Panc1 (cell line): ENCODE data around the gene PARP16. TPM values are rescaled to one million over a fixed set of nuclear protein-coding genes. Genes with fewer than 3 reads are reported as not detected.

ENCODE experiments used
- ATAC-seq: fragments of 200-7000 bp; cut with Tn5 transposase; 2 replicates; pipeline ENCODE4 v1.9.1; 2020; ENCODE audit warnings: mild to moderate bottlenecking, moderate library complexity
- BruUV-seq: library from RNA; stranded (reverse); fragments of 400-500 nt; replicated peaks from 2 replicates; lab custom pipeline; 2021; lab: Mats Ljungman, UMichigan
- CTCF ChIA-PET: fragments of 300-600 bp; sonication (Branson Sonifier 250); formaldehyde crosslinking; loops from one replicate; lab custom pipeline; 2022; ENCODE audit warnings: antibody characterized with exemption; lab: Charles Lee
- POLR2A ChIA-PET: fragments of 300-600 bp; sonication (Branson Sonifier 250); formaldehyde crosslinking; loops from one replicate; lab custom pipeline; 2022; ENCODE audit warnings: antibody characterized with exemption; lab: Charles Lee
- DNase-seq: peaks from one replicate; pipeline ENCODE4 v3.0.0-alpha.2; 2010; ENCODE audit warnings: low read depth, low spot score
- H3K27ac ChIP-seq: 2 replicates; pipeline ENCODE4 v1.5.1; 2011; ENCODE audit warnings: mild to moderate bottlenecking, low read length, inconsistent platforms
- H3K27me3 ChIP-seq: fragments of 200-500 bp; sonication (Bioruptor generic); 2 replicates; pipeline ENCODE4 v1.6.0; 2014; ENCODE audit warnings: low read length, inconsistent platforms; ENCODE audit not compliant: control insufficient read depth, insufficient read depth
- H3K36me3 ChIP-seq: fragments of 200-500 bp; sonication (Bioruptor generic); 2 replicates; pipeline ENCODE4 v1.5.1; 2014; ENCODE audit warnings: inconsistent platforms, mild to moderate bottlenecking, low read length, moderate library complexity; ENCODE audit not compliant: control insufficient read depth, insufficient read depth
- H3K4me1 ChIP-seq: 2 replicates; pipeline ENCODE4 v1.5.1; 2011; ENCODE audit warnings: inconsistent platforms, mild to moderate bottlenecking, low read length, moderate library complexity; ENCODE audit not compliant: control insufficient read depth, insufficient read depth
- H3K4me3 ChIP-seq, 2 experiments: 2 replicates each; pipeline ENCODE4 v1.5.1; 2011 to 2012; ENCODE audit warnings: low read depth in 2 of 2, low read length in 2 of 2, mild to moderate bottlenecking in 2 of 2, inconsistent platforms in 1 of 2, moderate library complexity in 1 of 2
- H3K9me3 ChIP-seq: fragments of 200-500 bp; sonication (Bioruptor generic); 2 replicates; pipeline ENCODE4 v1.5.1; 2014; ENCODE audit warnings: low read depth, mild to moderate bottlenecking, inconsistent platforms, low read length, moderate library complexity; ENCODE audit not compliant: control insufficient read depth, insufficient read depth
- POLR2AphosphoS5 ChIP-seq: IDR thresholded peaks from 2 replicates; pipeline ENCODE4 v1.6.1; 2012; ENCODE audit warnings: mild to moderate bottlenecking, low read depth, low read length, moderate library complexity
- SIN3A ChIP-seq: IDR thresholded peaks from 2 replicates; pipeline ENCODE4 v1.6.1; 2012; ENCODE audit warnings: low read depth, mild to moderate bottlenecking, low read length, moderate library complexity, borderline replicate concordance; ENCODE audit not compliant: insufficient read depth
- TCF7L2 ChIP-seq: IDR thresholded peaks from 2 replicates; pipeline ENCODE4 v1.6.1; 2011; ENCODE audit warnings: mild to moderate bottlenecking, low read depth, low read length, inconsistent platforms
- in situ Hi-C: cut with HindIII; loops from 2 replicates; pipeline ENCODE4 v1.10.0; 2016; ENCODE audit warnings: low sequenced_read_pairs, low pct_unique_long_range_greater_than_20kb
- intact Hi-C: fragments of 100-400 bp; cut with micrococcal nuclease; formaldehyde crosslinking; loops from one replicate; pipeline ENCODE4 v1.10.0; 2022; ENCODE audit not compliant: unreplicated experiment
- total RNA-seq: library from RNA; stranded (reverse); gene quantifications from one replicate; pipeline ENCODE4 v1.2.1, GENCODE V29; 2021; ENCODE audit not compliant: unreplicated experiment
- TF ChIP-seq, protein P1 (sequence below), 2 experiments: IDR thresholded peaks; 2 replicates each; pipeline ENCODE4 v1.6.1; 2011 to 2012; ENCODE audit warnings: low read depth in 2 of 2, control low read depth in 1 of 2, low read length in 1 of 2, mild to moderate bottlenecking in 1 of 2, moderate library complexity in 1 of 2; ENCODE audit not compliant: insufficient read depth in 1 of 2
- TF ChIP-seq, protein P2 (sequence below): fragments of 450-650 bp; IDR thresholded peaks from 2 replicates; pipeline ENCODE4 v1.5.1; 2017; ENCODE audit warnings: mild to moderate bottlenecking

PARP16 gene
- total RNA-seq, 1 experiment from 2014 or later, result 15.4 TPM

DNA sequence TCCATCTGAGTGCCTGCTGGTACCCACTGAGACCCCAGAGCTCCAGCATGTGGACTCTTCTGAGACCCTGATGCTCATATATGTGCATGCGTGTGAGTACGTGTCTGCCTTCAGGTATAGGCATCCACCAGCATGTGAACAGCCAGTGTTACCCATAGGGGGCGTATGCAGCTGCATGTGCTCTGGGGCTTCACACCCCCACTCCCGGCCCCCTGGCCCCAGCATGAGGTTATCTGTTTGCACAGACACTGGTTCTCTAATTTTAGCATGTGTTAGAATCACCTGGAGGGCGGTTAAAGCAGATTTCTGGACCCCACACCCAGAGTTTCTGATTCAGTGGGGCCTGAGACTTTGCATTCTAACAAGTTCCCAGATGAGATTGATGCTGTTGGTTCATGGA lies 74.6 kb downstream of the PARP16 start:
- POLR2A ChIA-PET, result no interaction called here
- H3K4me1 ChIP-seq, result no peaks in the 10 kb centered on the region
- DNase-seq, result no peak
- ATAC-seq, result peak; percentile 59
- CTCF ChIA-PET, result interaction anchor here (0.6 kb wide), 1 partner anchor 74 kb away, joined by 12 read pairs; no protein-coding TSS in a partner anchor
- TF ChIP-seq, protein P1, sequence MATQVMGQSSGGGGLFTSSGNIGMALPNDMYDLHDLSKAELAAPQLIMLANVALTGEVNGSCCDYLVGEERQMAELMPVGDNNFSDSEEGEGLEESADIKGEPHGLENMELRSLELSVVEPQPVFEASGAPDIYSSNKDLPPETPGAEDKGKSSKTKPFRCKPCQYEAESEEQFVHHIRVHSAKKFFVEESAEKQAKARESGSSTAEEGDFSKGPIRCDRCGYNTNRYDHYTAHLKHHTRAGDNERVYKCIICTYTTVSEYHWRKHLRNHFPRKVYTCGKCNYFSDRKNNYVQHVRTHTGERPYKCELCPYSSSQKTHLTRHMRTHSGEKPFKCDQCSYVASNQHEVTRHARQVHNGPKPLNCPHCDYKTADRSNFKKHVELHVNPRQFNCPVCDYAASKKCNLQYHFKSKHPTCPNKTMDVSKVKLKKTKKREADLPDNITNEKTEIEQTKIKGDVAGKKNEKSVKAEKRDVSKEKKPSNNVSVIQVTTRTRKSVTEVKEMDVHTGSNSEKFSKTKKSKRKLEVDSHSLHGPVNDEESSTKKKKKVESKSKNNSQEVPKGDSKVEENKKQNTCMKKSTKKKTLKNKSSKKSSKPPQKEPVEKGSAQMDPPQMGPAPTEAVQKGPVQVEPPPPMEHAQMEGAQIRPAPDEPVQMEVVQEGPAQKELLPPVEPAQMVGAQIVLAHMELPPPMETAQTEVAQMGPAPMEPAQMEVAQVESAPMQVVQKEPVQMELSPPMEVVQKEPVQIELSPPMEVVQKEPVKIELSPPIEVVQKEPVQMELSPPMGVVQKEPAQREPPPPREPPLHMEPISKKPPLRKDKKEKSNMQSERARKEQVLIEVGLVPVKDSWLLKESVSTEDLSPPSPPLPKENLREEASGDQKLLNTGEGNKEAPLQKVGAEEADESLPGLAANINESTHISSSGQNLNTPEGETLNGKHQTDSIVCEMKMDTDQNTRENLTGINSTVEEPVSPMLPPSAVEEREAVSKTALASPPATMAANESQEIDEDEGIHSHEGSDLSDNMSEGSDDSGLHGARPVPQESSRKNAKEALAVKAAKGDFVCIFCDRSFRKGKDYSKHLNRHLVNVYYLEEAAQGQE (IDR thresholded peaks at IDR 0.05; ENCODE audit: insufficient read depth in 1 of 2, low read depth in 2 of 2, low read length in 1 of 2), result no peak
- TF ChIP-seq, protein P2, sequence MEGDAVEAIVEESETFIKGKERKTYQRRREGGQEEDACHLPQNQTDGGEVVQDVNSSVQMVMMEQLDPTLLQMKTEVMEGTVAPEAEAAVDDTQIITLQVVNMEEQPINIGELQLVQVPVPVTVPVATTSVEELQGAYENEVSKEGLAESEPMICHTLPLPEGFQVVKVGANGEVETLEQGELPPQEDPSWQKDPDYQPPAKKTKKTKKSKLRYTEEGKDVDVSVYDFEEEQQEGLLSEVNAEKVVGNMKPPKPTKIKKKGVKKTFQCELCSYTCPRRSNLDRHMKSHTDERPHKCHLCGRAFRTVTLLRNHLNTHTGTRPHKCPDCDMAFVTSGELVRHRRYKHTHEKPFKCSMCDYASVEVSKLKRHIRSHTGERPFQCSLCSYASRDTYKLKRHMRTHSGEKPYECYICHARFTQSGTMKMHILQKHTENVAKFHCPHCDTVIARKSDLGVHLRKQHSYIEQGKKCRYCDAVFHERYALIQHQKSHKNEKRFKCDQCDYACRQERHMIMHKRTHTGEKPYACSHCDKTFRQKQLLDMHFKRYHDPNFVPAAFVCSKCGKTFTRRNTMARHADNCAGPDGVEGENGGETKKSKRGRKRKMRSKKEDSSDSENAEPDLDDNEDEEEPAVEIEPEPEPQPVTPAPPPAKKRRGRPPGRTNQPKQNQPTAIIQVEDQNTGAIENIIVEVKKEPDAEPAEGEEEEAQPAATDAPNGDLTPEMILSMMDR, result peak; percentile 72; the same call in 1 of the 2 replicates
- TF ChIP-seq SIN3A (no peak), TCF7L2 (no peak)
- H3K4me3 ChIP-seq, result no peak overlapping the region
- in situ Hi-C loops, result no loop called here
- H3K36me3 ChIP-seq, result no peaks in the 10 kb centered on the region
- no peaks in the 10 kb centered on the region for H3K27me3 ChIP-seq
- no peak overlapping the region for H3K27ac ChIP-seq
- no peaks in the 10 kb centered on the region for H3K9me3 ChIP-seq
- intact Hi-C loops, result no loop called here
- BruUV-seq, result no TSS peak

DNA sequence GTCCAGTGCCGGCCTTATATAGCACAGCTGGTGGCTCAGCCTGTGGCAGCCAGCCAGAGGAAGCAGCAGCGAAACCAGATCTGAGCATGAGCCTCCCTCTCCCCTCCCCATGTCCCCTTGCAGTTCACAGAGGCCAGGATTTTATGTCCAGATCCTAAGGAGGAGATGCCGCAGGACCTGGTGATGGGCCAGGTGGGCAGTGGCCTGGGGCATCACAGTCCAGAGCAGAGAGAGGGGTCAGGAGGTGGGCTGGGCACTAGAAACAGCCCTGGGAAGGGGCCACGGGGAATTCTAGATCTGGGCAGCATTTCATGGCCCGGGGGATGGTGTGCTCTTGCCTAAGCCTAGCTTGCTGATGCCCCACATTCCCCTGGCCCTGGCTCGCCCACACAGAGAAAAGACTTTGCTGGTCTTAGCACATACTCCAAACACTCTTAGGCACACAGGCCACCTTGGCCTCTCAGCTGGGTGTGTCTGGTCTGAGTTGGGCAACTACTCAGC lies 75.2 kb downstream of the PARP16 start:
- no peak overlapping the region for H3K4me3 ChIP-seq
- 0 out of 2 replicates have a peak, but pooled peaks have one; percentile 8 for ATAC-seq
- TF ChIP-seq, protein P1 (IDR thresholded peaks at IDR 0.05; ENCODE audit: insufficient read depth in 1 of 2, low read depth in 2 of 2, low read length in 1 of 2), result no peak
- no peak for TF ChIP-seq POLR2AphosphoS5
- TF ChIP-seq TCF7L2, result no peak
- TF ChIP-seq, protein P2, result no peak
- TF ChIP-seq SIN3A, result no peak
- H3K27me3 ChIP-seq, result no peaks in the 10 kb centered on the region
- no peaks in the 10 kb centered on the region for H3K4me1 ChIP-seq
- ChIA-PET CTCF (interaction anchor here (0.6 kb wide), 1 partner anchor 94 kb away, joined by 3 read pairs; no protein-coding TSS in a partner anchor), POLR2A (no interaction called here)
- no TSS peak for BruUV-seq
- intact Hi-C loops, result no loop called here
- no peak for DNase-seq
- H3K36me3 ChIP-seq, result no peaks in the 10 kb centered on the region
- in situ Hi-C loops, result no loop called here
- H3K9me3 ChIP-seq, result no peaks in the 10 kb centered on the region
- no peak overlapping the region for H3K27ac ChIP-seq
